ENCODE measurements around the gene PAMR1.
"Not testable (repeated sequence)": the region's sequence is repeated elsewhere in the genome, so short reads cannot be mapped to it uniquely, and the experiment has no call there.

Gene PAMR1

GRCh38 chr11:35522091-35522490, 3.3 kb downstream of the PAMR1 start:
- not testable (repeated sequence) for H3K9ac ChIP-seq (ENCODE audit: low read length); H3K4me3 ChIP-seq (ENCODE audit: low read depth, low read length); H3K36me3 ChIP-seq (ENCODE audit: control insufficient read depth, insufficient read depth, low read length); H3K27ac ChIP-seq (ENCODE audit: low read depth, low read length); H3K9me3 ChIP-seq (ENCODE audit: control insufficient read depth, insufficient read depth, low read depth, low read length)
- peaks cover 33% of the 10 kb centered on the region for H3K27me3 ChIP-seq (ENCODE audit: control insufficient read depth, insufficient read depth, low read length)
- H3K4me1 ChIP-seq (ENCODE audit: control insufficient read depth, insufficient read depth, low read length), result peaks cover 25% of the 10 kb centered on the region

- Histone ChIP-seq H3K27me3 (ENCODE audit: control insufficient read depth, insufficient read depth, low read length) (peaks cover 22% of the 10 kb centered on the region), H3K9me3 (ENCODE audit: control insufficient read depth, insufficient read depth, low read depth, low read length) (no peaks in the 10 kb centered on the region), H3K36me3 (ENCODE audit: control insufficient read depth, insufficient read depth, low read length) (no peaks in the 10 kb centered on the region), H3K9ac (ENCODE audit: low read length) (no peak overlapping the region), H3K27ac (ENCODE audit: low read depth, low read length) (no peak overlapping the region), H3K4me1 (ENCODE audit: control insufficient read depth, insufficient read depth, low read length) (peaks cover 31% of the 10 kb centered on the region), H3K4me3 (ENCODE audit: low read depth, low read length) (no peak overlapping the region)
These were observed 5.0 kb downstream of the PAMR1 start for GRCh38 chr11:35520376-35520775.

GRCh38 chr11:35518766-35519165, 6.7 kb downstream of the PAMR1 start:
- Histone ChIP-seq H3K4me1 (ENCODE audit: control insufficient read depth, insufficient read depth, low read length) (peaks cover 15% of the 10 kb centered on the region), H3K36me3 (ENCODE audit: control insufficient read depth, insufficient read depth, low read length) (no peaks in the 10 kb centered on the region), H3K27me3 (ENCODE audit: control insufficient read depth, insufficient read depth, low read length) (peaks cover 6% of the 10 kb centered on the region), H3K27ac (ENCODE audit: low read depth, low read length) (no peak overlapping the region), H3K4me3 (ENCODE audit: low read depth, low read length) (no peak overlapping the region), H3K9ac (ENCODE audit: low read length) (no peak overlapping the region), H3K9me3 (ENCODE audit: control insufficient read depth, insufficient read depth, low read depth, low read length) (no peaks in the 10 kb centered on the region)

GRCh38 chr11:35517481-35517880, 7.9 kb downstream of the PAMR1 start:
- Histone ChIP-seq H3K27ac (ENCODE audit: low read depth, low read length) (no peak overlapping the region), H3K9me3 (ENCODE audit: control insufficient read depth, insufficient read depth, low read depth, low read length) (no peaks in the 10 kb centered on the region), H3K27me3 (ENCODE audit: control insufficient read depth, insufficient read depth, low read length) (no peaks in the 10 kb centered on the region), H3K36me3 (ENCODE audit: control insufficient read depth, insufficient read depth, low read length) (no peaks in the 10 kb centered on the region), H3K4me1 (ENCODE audit: control insufficient read depth, insufficient read depth, low read length) (peaks cover 6% of the 10 kb centered on the region; the same call in 1 of the 2 replicates), H3K4me3 (ENCODE audit: low read depth, low read length) (no peak overlapping the region), H3K9ac (ENCODE audit: low read length) (no peak overlapping the region)

GRCh38 chr11:35516403-35516802, 9.0 kb downstream of the PAMR1 start:
- Histone ChIP-seq H3K9me3 (ENCODE audit: control insufficient read depth, insufficient read depth, low read depth, low read length) (no peaks in the 10 kb centered on the region), H3K4me3 (ENCODE audit: low read depth, low read length) (no peak overlapping the region), H3K27me3 (ENCODE audit: control insufficient read depth, insufficient read depth, low read length) (no peaks in the 10 kb centered on the region), H3K36me3 (ENCODE audit: control insufficient read depth, insufficient read depth, low read length) (no peaks in the 10 kb centered on the region), H3K4me1 (ENCODE audit: control insufficient read depth, insufficient read depth, low read length) (peaks cover 6% of the 10 kb centered on the region; the same call in 1 of the 2 replicates), H3K9ac (ENCODE audit: low read length) (no peak overlapping the region), H3K27ac (ENCODE audit: low read depth, low read length) (no peak overlapping the region)

- Histone ChIP-seq H3K27ac (ENCODE audit: low read depth, low read length) (no peak overlapping the region), H3K9me3 (ENCODE audit: control insufficient read depth, insufficient read depth, low read depth, low read length) (no peaks in the 10 kb centered on the region), H3K9ac (ENCODE audit: low read length) (no peak overlapping the region), H3K4me1 (ENCODE audit: control insufficient read depth, insufficient read depth, low read length) (0 out of 2 replicates have a peak, but pooled peaks cover 6% of the 10 kb centered on the region), H3K4me3 (ENCODE audit: low read depth, low read length) (no peak overlapping the region), H3K27me3 (ENCODE audit: control insufficient read depth, insufficient read depth, low read length) (no peaks in the 10 kb centered on the region), H3K36me3 (ENCODE audit: control insufficient read depth, insufficient read depth, low read length) (no peaks in the 10 kb centered on the region)
These were observed 10.2 kb downstream of the PAMR1 start for GRCh38 chr11:35515224-35515623.

- Histone ChIP-seq H3K9ac (ENCODE audit: low read length) (no peak overlapping the region), H3K9me3 (ENCODE audit: control insufficient read depth, insufficient read depth, low read depth, low read length) (no peaks in the 10 kb centered on the region), H3K27ac (ENCODE audit: low read depth, low read length) (no peak overlapping the region), H3K27me3 (ENCODE audit: control insufficient read depth, insufficient read depth, low read length) (no peaks in the 10 kb centered on the region), H3K4me3 (ENCODE audit: low read depth, low read length) (no peak overlapping the region), H3K4me1 (ENCODE audit: control insufficient read depth, insufficient read depth, low read length) (0 out of 2 replicates have a peak, but pooled peaks cover 6% of the 10 kb centered on the region), H3K36me3 (ENCODE audit: control insufficient read depth, insufficient read depth, low read length) (no peaks in the 10 kb centered on the region)
These were observed 10.9 kb downstream of the PAMR1 start for GRCh38 chr11:35514481-35514880.

GRCh38 chr11:35511666-35512065, 13.8 kb downstream of the PAMR1 start:
- H3K36me3 ChIP-seq (ENCODE audit: control insufficient read depth, insufficient read depth, low read length), result no peaks in the 10 kb centered on the region
- H3K9me3 ChIP-seq (ENCODE audit: control insufficient read depth, insufficient read depth, low read depth, low read length), result peaks cover 12% of the 10 kb centered on the region
- no peak overlapping the region for H3K9ac ChIP-seq (ENCODE audit: low read length)
- no peak overlapping the region for H3K4me3 ChIP-seq (ENCODE audit: low read depth, low read length)
- H3K27me3 ChIP-seq (ENCODE audit: control insufficient read depth, insufficient read depth, low read length), result no peaks in the 10 kb centered on the region
- 0 out of 2 replicates have a peak, but pooled peaks cover 3% of the 10 kb centered on the region for H3K4me1 ChIP-seq (ENCODE audit: control insufficient read depth, insufficient read depth, low read length)
- no peak overlapping the region for H3K27ac ChIP-seq (ENCODE audit: low read depth, low read length)

- peaks cover 5% of the 10 kb centered on the region; the same call in 1 of the 2 replicates for H3K27me3 ChIP-seq (ENCODE audit: control insufficient read depth, insufficient read depth, low read length)
- no peaks in the 10 kb centered on the region for H3K4me1 ChIP-seq (ENCODE audit: control insufficient read depth, insufficient read depth, low read length)
- H3K9me3 ChIP-seq (ENCODE audit: control insufficient read depth, insufficient read depth, low read depth, low read length), result peaks cover 21% of the 10 kb centered on the region
- no peak overlapping the region for H3K9ac ChIP-seq (ENCODE audit: low read length)
- H3K27ac ChIP-seq (ENCODE audit: low read depth, low read length), result no peak overlapping the region
- no peaks in the 10 kb centered on the region for H3K36me3 ChIP-seq (ENCODE audit: control insufficient read depth, insufficient read depth, low read length)
- no peak overlapping the region for H3K4me3 ChIP-seq (ENCODE audit: low read depth, low read length)
These were observed 17.7 kb downstream of the PAMR1 start for GRCh38 chr11:35507688-35508087.

- peaks cover 10% of the 10 kb centered on the region; the same call in 1 of the 2 replicates for H3K9me3 ChIP-seq (ENCODE audit: control insufficient read depth, insufficient read depth, low read depth, low read length)
- no peak overlapping the region for H3K27ac ChIP-seq (ENCODE audit: low read depth, low read length)
- H3K4me3 ChIP-seq (ENCODE audit: low read depth, low read length), result no peak overlapping the region
- H3K4me1 ChIP-seq (ENCODE audit: control insufficient read depth, insufficient read depth, low read length), result no peaks in the 10 kb centered on the region
- no peaks in the 10 kb centered on the region for H3K36me3 ChIP-seq (ENCODE audit: control insufficient read depth, insufficient read depth, low read length)
- no peak overlapping the region for H3K9ac ChIP-seq (ENCODE audit: low read length)
- H3K27me3 ChIP-seq (ENCODE audit: control insufficient read depth, insufficient read depth, low read length), result peaks cover 5% of the 10 kb centered on the region; the same call in 1 of the 2 replicates
These were observed 23.6 kb downstream of the PAMR1 start for GRCh38 chr11:35501776-35502175.

- Histone ChIP-seq H3K27me3 (ENCODE audit: control insufficient read depth, insufficient read depth, low read length) (peaks cover 5% of the 10 kb centered on the region; the same call in 1 of the 2 replicates), H3K27ac (ENCODE audit: low read depth, low read length) (no peak overlapping the region), H3K9me3 (ENCODE audit: control insufficient read depth, insufficient read depth, low read depth, low read length) (peaks cover 5% of the 10 kb centered on the region; the same call in 1 of the 2 replicates), H3K4me1 (ENCODE audit: control insufficient read depth, insufficient read depth, low read length) (no peaks in the 10 kb centered on the region), H3K4me3 (ENCODE audit: low read depth, low read length) (no peak overlapping the region), H3K9ac (ENCODE audit: low read length) (no peak overlapping the region), H3K36me3 (ENCODE audit: control insufficient read depth, insufficient read depth, low read length) (no peaks in the 10 kb centered on the region)
These were observed 24.7 kb downstream of the PAMR1 start for GRCh38 chr11:35500744-35501143.

- Histone ChIP-seq H3K27me3 (ENCODE audit: control insufficient read depth, insufficient read depth, low read length) (peaks cover 2% of the 10 kb centered on the region; the same call in 1 of the 2 replicates), H3K9me3 (ENCODE audit: control insufficient read depth, insufficient read depth, low read depth, low read length) (no peaks in the 10 kb centered on the region), H3K36me3 (ENCODE audit: control insufficient read depth, insufficient read depth, low read length) (no peaks in the 10 kb centered on the region), H3K4me3 (ENCODE audit: low read depth, low read length) (no peak overlapping the region), H3K27ac (ENCODE audit: low read depth, low read length) (no peak overlapping the region), H3K4me1 (ENCODE audit: control insufficient read depth, insufficient read depth, low read length) (no peaks in the 10 kb centered on the region), H3K9ac (ENCODE audit: low read length) (no peak overlapping the region)
These were observed 29.0 kb downstream of the PAMR1 start for GRCh38 chr11:35496416-35496815.

Data from HUES6 (cell line).